ENCODE results near the gene HIPK4. TPM values are rescaled to one million over a fixed set of nuclear protein-coding genes. Genes with fewer than 3 reads are reported as not detected.

HIPK4 gene
- total and polyA plus RNA-seq, 2 of the 4 experiments (the other 2 are of a cell fraction), result 0.12 to 0.18 TPM

- H3K4me2 ChIP-seq (ENCODE audit: low read depth, low read length), result no peak overlapping the region
- CTCF ChIA-PET, result no interaction called here
- intact Hi-C loops (cut with micrococcal nuclease), result no loop called here
- H2BK15ac ChIP-seq (ENCODE audit: low read depth, low read length), result no peak overlapping the region
- no peaks in the 10 kb centered on the region for H4K20me1 ChIP-seq (ENCODE audit: insufficient read depth, low read length)
- H3K14ac ChIP-seq (replicated peaks; ENCODE audit: low read depth, low read length), result no peak overlapping the region
- no peak overlapping the region for H3K4ac ChIP-seq (ENCODE audit: low read depth, low read length)
- no peak for ATAC-seq (ENCODE audit: low read depth)
- no peak overlapping the region for H4K5ac ChIP-seq (ENCODE audit: low read depth, low read length)
- H3K36me3 ChIP-seq (ENCODE audit: control insufficient read depth, insufficient read depth, low read length), result peaks cover 19% of the 10 kb centered on the region
- no peaks in the 10 kb centered on the region for H3K9me3 ChIP-seq (ENCODE audit: control insufficient read depth, insufficient read depth, low read length)
- no peak overlapping the region for H3K4me3 ChIP-seq (ENCODE audit: insufficient read depth, low read depth, low read length)
- no peak overlapping the region for H2BK120ac ChIP-seq (ENCODE audit: low read depth, low read length)
- no peak overlapping the region for H3K27ac ChIP-seq (ENCODE audit: insufficient read depth, low read length)
- BruUV-seq (replicated peaks), result no TSS peak
- no peak overlapping the region for H2AFZ ChIP-seq (replicated peaks; ENCODE audit: low read length, poor library complexity)
- POLR2A ChIA-PET (ENCODE audit: unreplicated experiment), result no interaction called here
- H2AK5ac ChIP-seq (ENCODE audit: low read depth, low read length), result no peak overlapping the region
- H4K91ac ChIP-seq (ENCODE audit: insufficient read depth, low read depth, low read length), result no peak overlapping the region
- no peaks in the 10 kb centered on the region for H3K27me3 ChIP-seq (ENCODE audit: control insufficient read depth, insufficient read depth, low read length)
- 90% methylated on average over 2 of the region's 5 CpGs; no CpG with 5 or more reads in 1 of the 2 experiments for WGBS, 2 experiments (ENCODE audit: extremely low coverage in 2 of 2, insufficient read length in 1 of 2)
- peaks cover 10% of the 10 kb centered on the region for H3K9me1 ChIP-seq (ENCODE audit: insufficient read depth, low read length)
- H3K9ac ChIP-seq (ENCODE audit: low read depth, low read length), result no peak overlapping the region
- no peak overlapping the region for H3K18ac ChIP-seq (ENCODE audit: low read depth, low read length)
- no peak overlapping the region for H2AK9ac ChIP-seq (replicated peaks; ENCODE audit: low read depth, low read length, poor library complexity)
- no peak overlapping the region for H2BK20ac ChIP-seq (ENCODE audit: low read depth, low read length)
- H2BK5ac ChIP-seq (ENCODE audit: low read depth, low read length, poor library complexity, severe bottlenecking), result no peak overlapping the region
- peaks cover 10% of the 10 kb centered on the region for H3K4me1 ChIP-seq (ENCODE audit: control insufficient read depth, insufficient read depth, low read length)
- no peak overlapping the region for H4K8ac ChIP-seq (ENCODE audit: low read depth in 2 of 2, low read length in 2 of 2)
- TF ChIP-seq CHD1 (IDR thresholded peaks at IDR 0.05; ENCODE audit: low read depth, low read length) (no peak), FOS (IDR thresholded peaks at IDR 0.05; ENCODE audit: low read depth, low read length) (no peak), RAD21 (IDR thresholded peaks at IDR 0.05; ENCODE audit: low read length) (no peak)
- no peak for DNase-seq
- in situ Hi-C loops (cut with MboI; ENCODE audit: low sequenced_read_pairs), result no loop called here
- no peak overlapping the region for H3K56ac ChIP-seq (ENCODE audit: extremely low read depth, insufficient read depth, low read length)
- dilution Hi-C loops (cut with HindIII; ENCODE audit: low sequenced_read_pairs, unreplicated experiment), result no loop called here
- no peak overlapping the region for H3K23ac ChIP-seq (ENCODE audit: low read depth, low read length)
- H3K79me1 ChIP-seq (ENCODE audit: low read depth in 1 of 2, low read length in 2 of 2), result peaks cover 5 to 42% of the 10 kb centered on the region in 2 experiments
Measured at GRCh38 chr19:40363069-40363468, 26.9 kb downstream of the HIPK4 start.

All from IMR-90 (cell line).